Smooth muscle cell (in vitro differentiated cells): ENCODE measurements around the gene HDHD3. TPM values are rescaled to one million over a fixed set of nuclear protein-coding genes. Genes with fewer than 3 reads are reported as not detected.
"Not testable (repeated sequence)": the region's sequence is repeated elsewhere in the genome, so short reads cannot be mapped to it uniquely, and the experiment has no call there.

Experiments used
- DNase-seq: peaks from one replicate; lab custom pipeline; 2025; ENCODE audit not compliant: unreplicated experiment; lab: John Stamatoyannopoulos, UW
- H2AFZ ChIP-seq: fragments of 200-600 bp; sonication (generic); 2 replicates; pipeline ENCODE4 v1.6.0; 2016; ENCODE audit warnings: antibody characterized with exemption, low read depth, mild to moderate bottlenecking
- H3F3A ChIP-seq: fragments of 200-600 bp; sonication (generic); 2 replicates; pipeline ENCODE4 v1.6.0; 2017; ENCODE audit warnings: antibody characterized with exemption, low read depth
- H3K27ac ChIP-seq: fragments of 200-600 bp; sonication (generic); 2 replicates; pipeline ENCODE4 v1.5.1; 2016; ENCODE audit warnings: low read depth, mild to moderate bottlenecking
- H3K27me3 ChIP-seq: fragments of 200-600 bp; sonication (generic); 2 replicates; pipeline ENCODE4 v1.6.1; 2016; ENCODE audit warnings: low read depth, mild to moderate bottlenecking
- H3K36me3 ChIP-seq: fragments of 200-600 bp; sonication (generic); 2 replicates; pipeline ENCODE4 v1.5.1; 2016; ENCODE audit warnings: low read depth
- H3K4me1 ChIP-seq: fragments of 200-600 bp; sonication (generic); 2 replicates; pipeline ENCODE4 v1.5.1; 2016; ENCODE audit warnings: low read depth
- H3K4me2 ChIP-seq: fragments of 200-600 bp; sonication (generic); 2 replicates; pipeline ENCODE4 v1.6.0; 2016; ENCODE audit warnings: mild to moderate bottlenecking
- H3K4me3 ChIP-seq: fragments of 200-600 bp; sonication (generic); 2 replicates; pipeline ENCODE4 v1.5.1; 2016; ENCODE audit warnings: mild to moderate bottlenecking
- H3K79me2 ChIP-seq: fragments of 200-600 bp; sonication (generic); 2 replicates; pipeline ENCODE4 v1.6.0; 2016; ENCODE audit warnings: low read depth, mild to moderate bottlenecking
- H3K9ac ChIP-seq: fragments of 200-600 bp; sonication (generic); 2 replicates; pipeline ENCODE4 v1.6.0; 2016; ENCODE audit warnings: low read depth
- H3K9me3 ChIP-seq: fragments of 200-600 bp; sonication (generic); replicated peaks from 2 replicates; pipeline ENCODE4 v1.5.1; 2016; ENCODE audit warnings: low read depth
- H4K20me1 ChIP-seq: fragments of 200-600 bp; sonication (generic); 2 replicates; pipeline ENCODE4 v1.6.0; 2016; ENCODE audit warnings: low read depth
- CTCF ChIP-seq: fragments of 200-600 bp; sonication (generic); IDR thresholded peaks from 2 replicates; pipeline ENCODE4 v1.5.1; 2017; ENCODE audit warnings: borderline replicate concordance, mild to moderate bottlenecking, antibody characterized with exemption; ENCODE audit not compliant: insufficient read depth, poor library complexity, severe bottlenecking
- WGBS: methylation state at CpG from one replicate; pipeline ENCODE4 v1.1.7; 2016; ENCODE audit warnings: low lambda C conversion rate; 5-methylcytosine and 5-hydroxymethylcytosine counted together
- polyA plus RNA-seq: library from polyadenylated mRNA; unstranded; fragments of >200 nt; fragmentation: Nextera tagmentation; extraction: Ambion mirVana; gene quantifications from 2 replicates; pipeline ENCODE4 v1.2.1, GENCODE V29; 2016
- total RNA-seq: library from RNA; depleted of rRNA; stranded (reverse); fragments of >200 nt; gene quantifications from 2 replicates; pipeline ENCODE4 v1.2.3, GENCODE V29; 2014

Gene HDHD3
- total and polyA plus RNA-seq, 2 experiments from 2014 or later: 2.9 to 12.5 TPM

- no peaks in the 10 kb centered on the region for H3K9me3 ChIP-seq
- WGBS: 82% methylated on average over 9 of the region's 9 CpGs
- H3K27me3 ChIP-seq: no peaks in the 10 kb centered on the region
- H3K4me3 ChIP-seq: no peak overlapping the region
- no peak overlapping the region for H3K4me2 ChIP-seq
- no peak for TF ChIP-seq CTCF
- no peak overlapping the region for H3K9ac ChIP-seq
- no peaks in the 10 kb centered on the region for H3K79me2 ChIP-seq
- no peak overlapping the region for H3K27ac ChIP-seq
- no peaks in the 10 kb centered on the region for H3F3A ChIP-seq
- no peaks in the 10 kb centered on the region for H3K36me3 ChIP-seq
- no peak overlapping the region for H2AFZ ChIP-seq
- DNase-seq: no peak
- no peaks in the 10 kb centered on the region for H3K4me1 ChIP-seq
- H4K20me1 ChIP-seq: no peaks in the 10 kb centered on the region
Observed at GRCh38 chr9:113387560-113388230, 10.9 kb upstream of the HDHD3 start.

DNA sequence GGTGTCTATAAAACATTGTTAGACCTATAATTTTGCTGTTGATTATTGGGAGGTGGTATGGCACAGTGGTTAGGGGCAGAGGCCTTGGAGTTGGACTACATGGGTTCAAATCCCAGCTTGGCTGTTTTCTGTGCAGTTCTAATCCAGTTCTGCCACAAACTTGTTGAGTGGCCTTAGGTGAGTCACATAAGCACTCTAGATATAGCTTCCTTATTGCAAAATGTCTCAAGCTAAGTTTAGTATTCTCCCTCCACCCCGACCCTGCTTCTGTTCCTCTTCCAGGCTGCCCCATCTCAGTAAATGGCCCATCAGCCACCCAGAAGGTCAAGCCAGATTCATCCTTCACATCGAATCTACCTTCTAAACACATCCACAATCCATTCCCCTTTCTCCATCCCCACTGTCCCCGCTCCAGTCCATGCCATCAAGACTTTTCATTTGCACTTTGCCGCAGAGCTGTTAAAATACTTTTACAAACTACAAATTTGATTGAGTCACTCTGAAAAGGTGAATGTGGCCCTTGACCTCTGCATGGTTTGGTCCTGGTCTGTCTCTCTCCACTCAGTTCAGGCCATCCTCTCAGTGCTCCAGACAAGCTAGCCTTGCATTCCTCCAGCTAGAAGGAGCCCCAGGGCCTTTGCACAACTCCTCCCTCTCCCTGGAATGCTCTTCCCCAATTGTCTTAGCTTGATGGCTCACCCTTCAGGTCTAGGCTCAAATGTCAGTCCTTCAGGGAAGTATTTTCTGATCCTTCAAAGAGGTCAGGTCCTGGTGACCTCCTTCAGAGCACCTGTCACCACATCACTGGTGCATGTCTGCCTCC, 10.0 kb upstream of the HDHD3 start:
- H3K4me1 ChIP-seq: no peaks in the 10 kb centered on the region
- no peak overlapping the region for H3K27ac ChIP-seq
- H3K4me2 ChIP-seq: no peak overlapping the region
- no peaks in the 10 kb centered on the region for H3K79me2 ChIP-seq
- no peaks in the 10 kb centered on the region for H4K20me1 ChIP-seq
- H3K9ac ChIP-seq: no peak overlapping the region
- H3K27me3 ChIP-seq: no peaks in the 10 kb centered on the region
- TF ChIP-seq CTCF: no peak
- H3F3A ChIP-seq: peaks cover 5% of the 10 kb centered on the region
- H3K36me3 ChIP-seq: no peaks in the 10 kb centered on the region
- no peak overlapping the region for H2AFZ ChIP-seq
- no peak for DNase-seq
- no peak overlapping the region for H3K4me3 ChIP-seq
- 94% methylated on average over 4 of the region's 4 CpGs for WGBS
- H3K9me3 ChIP-seq: no peaks in the 10 kb centered on the region

DNA sequence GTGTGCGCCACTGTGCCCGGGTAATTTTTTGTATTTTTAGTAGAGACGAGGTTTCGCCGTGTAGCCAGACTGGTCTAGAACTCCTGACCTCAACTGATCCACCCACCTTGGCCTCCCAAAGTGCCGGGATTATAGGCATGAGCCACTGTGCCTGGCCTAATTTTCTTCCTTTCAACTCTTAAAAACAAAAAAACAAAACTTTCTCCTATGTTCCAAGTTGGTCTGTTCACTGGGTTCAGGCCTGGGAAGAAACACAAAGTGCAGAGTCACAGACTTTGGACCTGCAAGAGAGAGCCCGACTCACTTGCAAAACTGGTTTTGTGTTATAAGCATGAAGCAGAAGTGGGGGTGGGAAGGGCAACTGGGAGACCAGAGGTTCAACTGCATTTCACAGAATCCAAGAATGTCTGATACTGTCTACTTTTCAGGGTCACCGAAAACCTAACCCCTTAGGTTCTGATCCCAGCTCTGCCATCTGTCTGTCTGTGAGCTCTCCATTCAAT, 5.2 kb upstream of the HDHD3 start:
- Histone ChIP-seq H3K4me1 (no peaks in the 10 kb centered on the region), H3K4me3 (no peak overlapping the region), H4K20me1 (no peaks in the 10 kb centered on the region), H3K9me3 (no peaks in the 10 kb centered on the region), H3K79me2 (no peaks in the 10 kb centered on the region), H3K27ac (peak overlapping the region; percentile 46), H3K9ac (no peak overlapping the region), H3K36me3 (no peaks in the 10 kb centered on the region), H2AFZ (no peak overlapping the region), H3K4me2 (no peak overlapping the region), H3K27me3 (no peaks in the 10 kb centered on the region), H3F3A (peaks cover 5% of the 10 kb centered on the region)
- no peak for TF ChIP-seq CTCF
- DNase-seq: no peak
- 74% methylated on average over 8 of the region's 8 CpGs for WGBS

DNA sequence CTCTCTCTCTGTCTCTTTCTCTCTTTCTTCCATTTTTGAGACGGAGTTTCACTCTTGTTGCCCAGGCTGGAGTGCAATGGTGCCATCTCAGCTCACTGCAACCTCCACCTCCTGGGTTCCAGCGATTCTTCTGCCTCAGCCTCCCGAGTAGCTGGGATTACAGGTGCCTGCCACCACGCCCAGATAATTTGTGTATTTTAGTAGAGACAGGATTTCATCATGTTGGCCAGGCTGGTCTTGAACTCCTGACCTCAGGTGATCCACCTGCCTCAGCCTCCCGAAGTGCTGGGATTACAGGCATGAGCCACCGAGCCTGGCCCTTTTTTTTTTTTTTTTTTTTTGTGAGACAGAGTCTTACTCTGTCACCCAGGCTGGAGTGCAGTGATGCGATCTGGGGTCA, 4.7 kb upstream of the HDHD3 start:
- H3K9ac ChIP-seq, H3K79me2 ChIP-seq, H2AFZ ChIP-seq, H3K4me3 ChIP-seq, DNase-seq, H3K27me3 ChIP-seq, H3K9me3 ChIP-seq, H3K36me3 ChIP-seq, H3K4me2 ChIP-seq, H4K20me1 ChIP-seq, H3F3A ChIP-seq, H3K4me1 ChIP-seq: not testable (repeated sequence)
- peak overlapping the region; percentile 46 for H3K27ac ChIP-seq
- WGBS: 84% methylated on average over 6 of the region's 7 CpGs
